ENCODE data around the gene PSME4. TPM values are rescaled to one million over a fixed set of nuclear protein-coding genes. Genes with fewer than 3 reads are reported as not detected.
"Not testable (repeated sequence)": the region's sequence is repeated elsewhere in the genome, so short reads cannot be mapped to it uniquely, and the experiment has no call there.

Gene PSME4
- polyA plus RNA-seq, 3 donors: 2.1 to 17.7 (median 3.1) TPM

GRCh38 chr2:53840580-53840979 is 130.2 kb downstream of the PSME4 start:
- H4K20me1 ChIP-seq (ENCODE audit: insufficient read depth, low read length): no peaks in the 10 kb centered on the region
- no peak overlapping the region for H3K9ac ChIP-seq (ENCODE audit: insufficient read depth, low read length, poor library complexity, severe bottlenecking)
- no peaks in the 10 kb centered on the region for H3K36me3 ChIP-seq (replicated peaks in 1 of 2; ENCODE audit: control insufficient read depth in 1 of 2, insufficient read depth in 2 of 2, low read length in 2 of 2)
- no peak for DNase-seq
- H3K27ac ChIP-seq (ENCODE audit: low read depth in 1 of 2, low read length in 2 of 2): no peak overlapping the region
- no peaks in the 10 kb centered on the region for H3K4me1 ChIP-seq (ENCODE audit: control insufficient read depth in 1 of 2, insufficient read depth in 2 of 2, low read length in 2 of 2)
- peaks cover 0 to 5% of the 10 kb centered on the region in 2 donors for H3K9me3 ChIP-seq (replicated peaks in 1 of 2; ENCODE audit: control insufficient read depth in 1 of 2, insufficient read depth in 1 of 2, low read length in 2 of 2)
- intact Hi-C loops (cut with micrococcal nuclease): no loop called here
- H3K4me1 Mint-ChIP-seq: peaks cover 3% of the 10 kb centered on the region
- H3K27ac Mint-ChIP-seq: no peak overlapping the region
- H3K27me3 Mint-ChIP-seq (ENCODE audit: low read depth in 3 of 3): peaks cover 0 to 6% (median 0%) of the 10 kb centered on the region in 3 donors
- no peak overlapping the region for H3K4me3 ChIP-seq (replicated peaks in 1 of 3; ENCODE audit: low read depth in 2 of 3, low read length in 3 of 3)
- no CpG with 5 or more reads among the region's 1 CpG for WGBS (ENCODE audit: insufficient coverage)
- H3K9me3 Mint-ChIP-seq: peaks cover 2 to 18% (median 3%) of the 10 kb centered on the region in 7 donors
- no peaks in the 10 kb centered on the region for H3K36me3 Mint-ChIP-seq
- no peaks in the 10 kb centered on the region for H3K79me2 ChIP-seq (ENCODE audit: insufficient read depth, low read length)
- H2AFZ ChIP-seq (ENCODE audit: insufficient read depth, low read depth, low read length, poor library complexity, severe bottlenecking): no peak overlapping the region
- H3K27me3 ChIP-seq (ENCODE audit: control insufficient read depth in 2 of 2, insufficient read depth in 2 of 2, low read length in 2 of 2): no peaks in the 10 kb centered on the region
- TF ChIP-seq CTCF (IDR thresholded peaks at IDR 0.05): no peak
- no peak overlapping the region for H3K4me3 Mint-ChIP-seq
- no peak overlapping the region for H3K4me2 ChIP-seq (replicated peaks; ENCODE audit: extremely low read depth, low read length, poor library complexity, severe bottlenecking)

GRCh38 chr2:53829980-53830290 is 140.9 kb downstream of the PSME4 start:
- H3K9me3 ChIP-seq (replicated peaks in 1 of 2; ENCODE audit: control insufficient read depth in 1 of 2, insufficient read depth in 1 of 2, low read length in 2 of 2); DNase-seq; H3K36me3 Mint-ChIP-seq; H3K27ac Mint-ChIP-seq; H3K27me3 ChIP-seq (ENCODE audit: control insufficient read depth in 2 of 2, insufficient read depth in 2 of 2, low read length in 2 of 2); H3K4me3 Mint-ChIP-seq; H3K27me3 Mint-ChIP-seq (ENCODE audit: low read depth in 3 of 3); H3K4me2 ChIP-seq (replicated peaks; ENCODE audit: extremely low read depth, low read length, poor library complexity, severe bottlenecking); intact Hi-C loops (cut with micrococcal nuclease); H2AFZ ChIP-seq (ENCODE audit: insufficient read depth, low read depth, low read length, poor library complexity, severe bottlenecking); H3K4me3 ChIP-seq (replicated peaks in 1 of 3; ENCODE audit: low read depth in 2 of 3, low read length in 3 of 3); H3K79me2 ChIP-seq (ENCODE audit: insufficient read depth, low read length); H3K4me1 ChIP-seq (ENCODE audit: control insufficient read depth in 1 of 2, insufficient read depth in 2 of 2, low read length in 2 of 2); H4K20me1 ChIP-seq (ENCODE audit: insufficient read depth, low read length); H3K4me1 Mint-ChIP-seq; H3K36me3 ChIP-seq (replicated peaks in 1 of 2; ENCODE audit: control insufficient read depth in 1 of 2, insufficient read depth in 2 of 2, low read length in 2 of 2); H3K9ac ChIP-seq (ENCODE audit: insufficient read depth, low read length, poor library complexity, severe bottlenecking); H3K9me3 Mint-ChIP-seq; H3K27ac ChIP-seq (ENCODE audit: low read depth in 1 of 2, low read length in 2 of 2): not testable (repeated sequence)
- no CpG with 5 or more reads among the region's 4 CpGs for WGBS (ENCODE audit: insufficient coverage)
